ENCODE data around the gene IL1RAPL1. TPM values are rescaled to one million over a fixed set of nuclear protein-coding genes. Genes with fewer than 3 reads are reported as not detected.

IL1RAPL1 gene
- total and polyA plus RNA-seq, 9 of the 15 experiments (the other 6 are each of a cell fraction or from before 2014, with no cell fraction given), result 0.04 to 0.07 (median 0.04) TPM; not detected in 6

- H3K27me3 ChIP-seq (ENCODE audit: control insufficient read depth in 2 of 2, insufficient read depth in 2 of 2, low read length in 2 of 2), result no peaks in the 10 kb centered on the region
- no peak overlapping the region for H3K9ac ChIP-seq (ENCODE audit: insufficient read depth in 1 of 2, low read depth in 2 of 2, low read length in 2 of 2)
- no peaks in the 10 kb centered on the region for H3K36me3 ChIP-seq (ENCODE audit: control insufficient read depth, insufficient read depth, low read length)
- no peaks in the 10 kb centered on the region for H3K9me1 ChIP-seq (ENCODE audit: control insufficient read depth, insufficient read depth, low read length)
- intact Hi-C loops (cut with micrococcal nuclease) (no loop called here), in situ Hi-C loops (cut with MboI) (no loop called here)
- ChIA-PET CTCF (ENCODE audit: low intra/inter-chr PET ratio) (no interaction called here), POLR2A (no interaction called here)
- no peak for FAIRE-seq
- H3K27ac ChIP-seq (ENCODE audit: extremely low read depth, low read depth, low read length), result no peak overlapping the region
- H2AFZ ChIP-seq (ENCODE audit: low read depth, low read length), result no peak overlapping the region
- no TSS peak for BruUV-seq (replicated peaks)
- TF ChIP-seq CUX1 (CRISPR knock-in tag; IDR thresholded peaks at IDR 0.05) (no peak), PTRF (tag; IDR thresholded peaks at IDR 0.05) (no peak), RFX1 (IDR thresholded peaks at IDR 0.05) (peak; percentile 36; the same call in 1 of the 2 replicates), SIX5 (IDR thresholded peaks at IDR 0.05; ENCODE audit: borderline replicate concordance in 1 of 2, insufficient read depth in 1 of 2, low read depth in 1 of 2, low read length in 2 of 2) (no peak), ZNF668 (CRISPR knock-in tag; IDR thresholded peaks at IDR 0.05) (no peak), ZC3H4 (CRISPR knock-in tag; IDR thresholded peaks at IDR 0.05; ENCODE audit: borderline replicate concordance) (no peak)
- WGBS (ENCODE audit: insufficient coverage, low coverage, missing lambda C conversion rate), result 0% methylated on average over 1 of the region's 1 CpG
- H4K20me1 ChIP-seq (replicated peaks; ENCODE audit: control insufficient read depth, insufficient read depth, low read length), result no peaks in the 10 kb centered on the region
- H3K79me2 ChIP-seq (ENCODE audit: control insufficient read depth, insufficient read depth, low read length), result no peaks in the 10 kb centered on the region
- no peaks in the 10 kb centered on the region for H3K4me1 ChIP-seq (replicated peaks in 1 of 2; ENCODE audit: control insufficient read depth in 2 of 2, insufficient read depth in 2 of 2, low read length in 2 of 2)
- no peak overlapping the region for H3K4me2 ChIP-seq (ENCODE audit: insufficient read depth, low read length)
- no peaks in the 10 kb centered on the region for H3K9me3 ChIP-seq (replicated peaks; ENCODE audit: control insufficient read depth, insufficient read depth, low read depth, low read length)
- ATAC-seq, result no peak
- H3K4me3 ChIP-seq, result no peak overlapping the region
- no peak for DNase-seq (ENCODE audit: extremely low read depth in 1 of 4, low spot score in 3 of 4)
Observed at GRCh38 chrX:29627833-29628232, 1040.6 kb downstream of the IL1RAPL1 start.

Measured in K562 (cell line).